Endothelial cell of umbilical vein (primary cell): ENCODE data around the gene SFXN3. TPM values are rescaled to one million over a fixed set of nuclear protein-coding genes. Genes with fewer than 3 reads are reported as not detected.

Source experiments
- BruUV-seq: library from RNA; stranded (reverse); fragments of 400-500 nt; replicated peaks from 2 replicates; lab custom pipeline; 2021; lab: Mats Ljungman, UMichigan
- CTCF ChIA-PET: fragments of 300-600, 350-600 bp; sonication (Branson Sonifier 250); formaldehyde crosslinking; loops from one replicate; lab custom pipeline; 2021; ENCODE audit warnings: antibody characterized with exemption, inconsistent platforms; lab: Charles Lee
- POLR2A ChIA-PET: fragments of 300-600, 350-600 bp; sonication (Branson Sonifier 250); formaldehyde crosslinking; loops from one replicate; lab custom pipeline; 2021; ENCODE audit warnings: antibody characterized with exemption, inconsistent platforms; lab: Charles Lee
- DNase-seq: peaks from one replicate; pipeline ENCODE4 v3.0.0-alpha.2; 2011; ENCODE audit warnings: low read depth, low spot score
- FAIRE-seq: peaks from 2 replicates; lab custom pipeline; 2011; peaks lifted over from hg19 to GRCh38; lab: Jason Lieb, UNC
- H2AFZ ChIP-seq: 2 replicates; pipeline ENCODE4 v1.6.0; 2012; ENCODE audit warnings: low read depth, low read length, control low read depth, inconsistent platforms
- H3K27ac ChIP-seq: 2 replicates; pipeline ENCODE4 v1.5.1; 2011; ENCODE audit warnings: low read depth, mild to moderate bottlenecking, control low read depth, low read length, moderate library complexity; ENCODE audit not compliant: insufficient read depth
- H3K27me3 ChIP-seq, 2 experiments: 2 replicates each; pipeline versions ENCODE4 v1.6.0 to v1.6.1; 2011; ENCODE audit warnings: low read length in 2 of 2, mixed read lengths in 1 of 2; ENCODE audit not compliant: control insufficient read depth in 2 of 2, insufficient read depth in 2 of 2
- H3K36me3 ChIP-seq, 2 experiments: 2 replicates in 1 of 2; 3 replicates in 1 of 2; pipeline ENCODE4 v1.5.1; 2011; ENCODE audit warnings: low read length in 2 of 2, mild to moderate bottlenecking in 1 of 2, moderate library complexity in 1 of 2; ENCODE audit not compliant: control insufficient read depth in 2 of 2, insufficient read depth in 2 of 2; ENCODE audit errors: extremely low read depth in 1 of 2
- H3K4me1 ChIP-seq: 3 replicates; pipeline ENCODE4 v1.5.1; 2011; ENCODE audit warnings: mild to moderate bottlenecking, low read length; ENCODE audit not compliant: control insufficient read depth, insufficient read depth; ENCODE audit errors: extremely low read depth
- H3K4me2 ChIP-seq: 2 replicates; pipeline ENCODE4 v1.6.1; 2011; ENCODE audit warnings: low read length, control low read depth, mixed read lengths; ENCODE audit not compliant: insufficient read depth
- H3K4me3 ChIP-seq, 3 experiments: fragments of 200-600 bp in 1 of 3; sonication (generic), shearing (Covaris generic) in 1 of 3; replicated peaks in 1 of 3; 2 replicates each; pipeline ENCODE4 v1.5.1; 2011 to 2016; ENCODE audit warnings: control low read depth in 3 of 3, low read length in 3 of 3, mild to moderate bottlenecking in 2 of 3, inconsistent platforms in 1 of 3, low read depth in 1 of 3, moderate library complexity in 1 of 3; ENCODE audit not compliant: insufficient read depth in 1 of 3
- H3K79me2 ChIP-seq: 2 replicates; pipeline ENCODE4 v1.6.0; 2012; ENCODE audit warnings: low read length, inconsistent platforms; ENCODE audit not compliant: control insufficient read depth, insufficient read depth
- H3K9ac ChIP-seq: replicated peaks from 2 replicates; pipeline ENCODE3; 2011; ENCODE audit warnings: low read length, control low read depth; ENCODE audit not compliant: insufficient read depth; ENCODE audit errors: extremely low read depth
- H3K9me1 ChIP-seq: replicated peaks from 3 replicates; pipeline ENCODE4 v1.6.0; 2011; ENCODE audit warnings: mild to moderate bottlenecking, low read length; ENCODE audit not compliant: control insufficient read depth, insufficient read depth; ENCODE audit errors: extremely low read depth
- H3K9me3 ChIP-seq: replicated peaks from 2 replicates; pipeline ENCODE4 v1.5.1; 2012; ENCODE audit warnings: low read length, inconsistent platforms; ENCODE audit not compliant: control insufficient read depth, insufficient read depth
- H4K20me1 ChIP-seq: replicated peaks from 2 replicates; pipeline ENCODE3; 2011; ENCODE audit warnings: mild to moderate bottlenecking, low read length; ENCODE audit not compliant: control insufficient read depth, insufficient read depth; ENCODE audit errors: extremely low read depth
- CTCF ChIP-seq, 2 donors: IDR thresholded peaks; 1 replicate in 1 of 2; 2 replicates in 1 of 2; pipeline ENCODE4 v1.5.1; 2011; ENCODE audit warnings: low read length in 2 of 2, mild to moderate bottlenecking in 2 of 2, moderate library complexity in 2 of 2, control low read depth in 1 of 2, inconsistent platforms in 1 of 2, low read depth in 1 of 2; ENCODE audit not compliant: insufficient read depth in 1 of 2; ENCODE audit errors: extremely low read depth in 1 of 2
- EZH2 ChIP-seq: IDR thresholded peaks from 2 replicates; pipeline ENCODE4 v1.6.1; 2012; ENCODE audit warnings: borderline replicate concordance, low read depth, mild to moderate bottlenecking, moderate library complexity, low read length, inconsistent platforms; ENCODE audit not compliant: severe bottlenecking
- FOS ChIP-seq: IDR thresholded peaks from 2 replicates; pipeline ENCODE4 v1.6.1; 2011; ENCODE audit warnings: mild to moderate bottlenecking, low read length, moderate library complexity, borderline replicate concordance; ENCODE audit not compliant: insufficient read depth
- GATA2 ChIP-seq: IDR thresholded peaks from 2 replicates; pipeline ENCODE4 v1.7.0; 2011; ENCODE audit warnings: low read depth, mild to moderate bottlenecking, moderate library complexity, mixed read lengths, low read length; ENCODE audit not compliant: insufficient read length, insufficient read depth
- JUN ChIP-seq: IDR thresholded peaks from 2 replicates; pipeline ENCODE4 v1.6.1; 2011; ENCODE audit warnings: borderline replicate concordance, low read depth; ENCODE audit not compliant: insufficient read length, insufficient read depth
- MAX ChIP-seq: IDR thresholded peaks from 2 replicates; pipeline ENCODE4 v1.6.1; 2011; ENCODE audit not compliant: insufficient read depth, insufficient read length
- MYC ChIP-seq: IDR thresholded peaks from one replicate; pipeline ENCODE4 v1.6.1; 2011; ENCODE audit warnings: mild to moderate bottlenecking, low read depth, low read length
- POLR2A ChIP-seq: IDR thresholded peaks from 2 replicates; pipeline ENCODE4 v1.6.1; 2012; ENCODE audit warnings: low read depth, mild to moderate bottlenecking, control low read depth, low read length
- POLR2AphosphoS5 ChIP-seq: IDR thresholded peaks from 2 replicates; pipeline ENCODE4 v1.6.1; 2012; ENCODE audit warnings: low read depth, mild to moderate bottlenecking, control low read depth, low read length, moderate library complexity; ENCODE audit not compliant: insufficient read depth
- dilution Hi-C: fragments of 300-500 bp; cut with MboI; formaldehyde crosslinking; loops from one replicate; pipeline ENCODE4 v1.15.0; 2019; ENCODE audit warnings: low sequenced_read_pairs; ENCODE audit not compliant: extremely low pct_ligation_motif_present
- intact Hi-C: fragments of 100-400 bp; cut with micrococcal nuclease; formaldehyde crosslinking; loops from one replicate; pipeline ENCODE4 v1.10.0; 2022
- polyA plus RNA-seq, 4 experiments: library from polyadenylated mRNA; depleted of rRNA in 3 of 4; stranded (reverse) in 3 of 4; unstranded in 1 of 4; fragments of >200 nt; gene quantifications; 2 replicates each; pipeline versions ENCODE4 v1.2.1 to v1.2.3, GENCODE V29; 2011 to 2012; ENCODE audit warnings: missing spikeins in 1 of 4
- total RNA-seq: library from RNA; stranded (reverse); gene quantifications from 2 replicates; pipeline ENCODE4 v1.2.3, GENCODE V29; 2021

SFXN3 gene
- total and polyA plus RNA-seq, 2 donors (not counting 3 experiments of a cell fraction or from before 2014, with no cell fraction given) = 83.1 to 117 TPM

GRCh38 chr10:101032637-101033224, 1.7 kb downstream of the SFXN3 start:
- dilution Hi-C loops = no loop called here
- Histone ChIP-seq H3K9ac (peak overlapping the region; percentile 90), H3K4me1 (peaks cover 16% of the 10 kb centered on the region), H4K20me1 (no peaks in the 10 kb centered on the region), H3K27me3 (peaks cover 0 to 9% of the 10 kb centered on the region in 2 experiments), H3K27ac (peak overlapping the region; percentile 91), H3K4me2 (peak overlapping the region; percentile 66), H3K79me2 (peaks cover 11% of the 10 kb centered on the region), H3K36me3 (peaks cover 15 to 25% of the 10 kb centered on the region in 2 experiments), H3K9me1 (no peaks in the 10 kb centered on the region), H3K9me3 (no peaks in the 10 kb centered on the region), H2AFZ (peak overlapping the region; percentile 94), H3K4me3 (peak overlapping the region; percentile 48 to 77 (median 71))
- DNase-seq (peak; percentile 94), FAIRE-seq (peak; percentile 98)
- CTCF ChIA-PET = interaction anchor here (1.0 to 6.3 kb wide), 11 partner anchors 8 to 109 kb away, joined by 3 to 74 read pairs (median 7); partner anchors contain the start of gene KAZALD1
- peak; percentile 78 for TF ChIP-seq POLR2A
- no peak for TF ChIP-seq EZH2
- TF ChIP-seq MAX = no peak
- peak; percentile 68 for TF ChIP-seq JUN
- peak; percentile 85 for TF ChIP-seq POLR2AphosphoS5
- peak; percentile 93 for TF ChIP-seq GATA2
- peak; percentile 40 for TF ChIP-seq MYC
- TF ChIP-seq FOS = peak; percentile 70
- no peak for TF ChIP-seq CTCF (IDR thresholded peaks at IDR 0.05; ENCODE audit: extremely low read depth in 1 of 2, insufficient read depth in 1 of 2, low read depth in 1 of 2, low read length in 2 of 2)
- intact Hi-C loops = loop anchor here (1.0 to 5.0 kb wide), 4 partner anchors 9 to 35 kb away; no protein-coding TSS in a partner anchor
- POLR2A ChIA-PET = no interaction called here
- TSS peak; percentile 40 for BruUV-seq
